GM21390 (cell line): ENCODE results near the gene MRPS6.

Experiments
- ATAC-seq: cut with Tn5 transposase; IDR thresholded peaks from one replicate; pipeline ENCODE4 v1.9.1; 2021; ENCODE audit not compliant: unreplicated experiment

MRPS6 gene

DNA sequence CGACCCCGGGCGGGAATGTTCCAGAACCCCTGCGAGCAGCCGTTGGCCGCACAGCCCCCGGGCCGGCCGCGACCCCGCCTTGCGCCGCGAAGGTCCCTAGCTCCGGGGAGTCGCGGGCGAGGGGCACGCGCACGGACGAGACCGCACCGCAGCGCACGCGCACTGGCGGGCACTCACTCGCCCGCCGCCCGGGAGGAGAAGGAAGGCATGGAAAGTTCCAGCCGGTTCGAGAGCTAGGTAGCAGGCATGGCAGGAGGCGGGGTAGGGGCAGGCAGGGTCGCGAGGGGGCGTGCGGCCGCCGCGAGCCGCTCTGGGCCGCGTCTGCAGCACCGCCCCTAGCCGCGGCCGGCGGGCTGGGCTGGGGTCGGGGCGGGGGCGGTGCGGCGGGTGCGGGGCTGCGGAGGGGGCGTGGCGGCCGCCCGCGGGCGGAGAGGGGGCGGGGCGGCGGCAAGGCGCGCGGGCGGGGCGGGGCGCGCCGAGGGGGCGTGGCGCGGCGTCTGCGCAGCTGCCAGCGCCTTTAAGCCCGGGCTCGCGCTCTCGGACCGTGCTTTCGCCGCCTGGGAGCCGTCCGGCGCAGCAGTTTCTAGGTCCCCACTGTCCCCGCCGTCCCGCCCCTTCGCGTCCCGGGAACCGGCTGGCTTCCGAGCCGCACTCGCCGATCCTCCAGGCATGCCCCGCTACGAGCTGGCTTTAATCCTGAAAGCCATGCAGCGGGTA lies at the start of gene MRPS6, which contains the start of gene SLC5A3:
MRPS6 (plus strand) TSS at position 547 of the 717 bp plus-strand sequence; CDS start at position 670, 123 bp downstream.
SLC5A3 (plus strand) TSS at position 547 of the 717 bp plus-strand sequence. CDS start 21,621 bp downstream, outside the sequence.
- ATAC-seq, result peak; percentile 74

DNA sequence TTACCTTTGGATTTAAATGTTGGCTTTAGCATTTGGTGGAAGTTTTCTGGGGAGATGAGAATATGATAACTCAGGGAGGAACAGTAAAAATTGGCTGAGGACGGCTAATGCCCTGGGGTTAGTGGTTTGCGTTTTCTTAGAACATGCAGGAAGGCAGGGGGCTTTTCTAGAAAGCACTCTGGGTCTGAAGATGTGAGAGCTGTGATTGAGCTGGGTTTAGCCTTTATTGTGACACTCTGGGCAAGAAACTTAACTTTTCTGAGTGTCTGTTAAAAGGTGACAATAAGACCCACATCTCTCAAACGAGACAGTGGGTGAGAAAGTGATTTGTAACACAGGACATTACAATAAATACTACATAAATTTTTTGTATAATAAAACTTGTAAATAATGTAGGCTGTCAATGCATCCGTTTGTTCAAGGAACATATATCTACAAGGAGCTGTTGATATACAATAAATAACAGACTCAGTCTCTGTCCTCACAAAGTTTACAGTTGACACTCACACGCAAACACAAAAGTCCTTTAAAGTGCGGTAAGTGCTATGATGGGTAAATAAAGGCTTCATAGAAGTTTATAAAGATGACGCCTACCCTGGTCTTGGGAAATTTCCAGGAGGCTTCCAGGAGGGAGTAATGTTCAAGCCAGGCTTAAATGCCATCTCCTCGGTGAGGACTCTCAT lies 49.5 kb upstream of the MRPS6 start:
- no peak for ATAC-seq

DNA sequence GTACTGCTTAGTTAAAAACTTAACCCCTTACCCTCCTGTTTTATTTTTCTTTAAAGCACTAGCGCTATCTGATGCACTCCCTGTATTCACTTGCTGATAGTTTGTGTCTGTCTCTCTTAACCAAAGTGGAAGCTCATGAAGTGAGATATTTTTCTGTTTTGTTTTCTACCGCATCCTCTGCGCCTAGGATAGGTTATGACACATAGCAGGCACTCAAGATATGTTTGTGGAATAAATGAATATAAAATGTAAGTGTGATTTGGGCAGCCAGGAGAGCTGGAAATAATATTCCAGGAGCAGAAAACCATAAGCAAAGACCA lies 49.0 kb upstream of the MRPS6 start:
- ATAC-seq, result no peak

DNA sequence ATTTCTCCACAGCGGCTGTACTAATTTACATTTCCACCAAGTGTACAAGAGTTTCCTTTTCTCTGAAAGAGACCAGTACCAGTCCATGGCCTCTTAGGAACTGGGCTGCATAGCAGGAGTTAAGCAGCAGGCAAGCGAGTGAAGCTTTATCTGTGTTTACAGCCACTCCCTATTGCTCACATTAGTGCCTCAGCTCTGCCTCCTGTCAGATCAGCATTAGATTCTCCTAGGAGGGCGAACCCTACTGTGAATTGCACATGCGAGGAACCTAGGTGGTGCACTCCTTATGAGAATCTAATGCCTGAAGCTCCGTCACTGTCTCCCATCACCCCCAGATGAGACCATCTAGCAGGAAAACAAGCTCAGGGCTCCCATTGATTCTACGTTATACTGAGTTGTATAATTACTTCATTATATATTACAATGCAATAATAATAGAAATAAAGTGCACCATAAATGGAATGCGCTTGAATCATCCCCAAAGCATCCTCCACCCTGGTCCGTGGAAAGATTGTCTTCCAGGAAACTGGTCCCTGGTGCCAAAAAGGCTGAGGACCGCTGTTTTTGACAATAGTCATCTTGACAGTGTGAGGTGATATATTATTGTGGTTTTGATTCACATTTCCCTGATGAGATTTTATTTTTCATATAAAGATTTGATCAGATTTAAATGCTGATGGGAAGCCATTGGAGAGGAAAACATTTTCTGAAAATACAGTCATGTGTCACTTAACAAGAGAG lies 45.5 kb upstream of the MRPS6 start:
- ATAC-seq, result no peak

DNA sequence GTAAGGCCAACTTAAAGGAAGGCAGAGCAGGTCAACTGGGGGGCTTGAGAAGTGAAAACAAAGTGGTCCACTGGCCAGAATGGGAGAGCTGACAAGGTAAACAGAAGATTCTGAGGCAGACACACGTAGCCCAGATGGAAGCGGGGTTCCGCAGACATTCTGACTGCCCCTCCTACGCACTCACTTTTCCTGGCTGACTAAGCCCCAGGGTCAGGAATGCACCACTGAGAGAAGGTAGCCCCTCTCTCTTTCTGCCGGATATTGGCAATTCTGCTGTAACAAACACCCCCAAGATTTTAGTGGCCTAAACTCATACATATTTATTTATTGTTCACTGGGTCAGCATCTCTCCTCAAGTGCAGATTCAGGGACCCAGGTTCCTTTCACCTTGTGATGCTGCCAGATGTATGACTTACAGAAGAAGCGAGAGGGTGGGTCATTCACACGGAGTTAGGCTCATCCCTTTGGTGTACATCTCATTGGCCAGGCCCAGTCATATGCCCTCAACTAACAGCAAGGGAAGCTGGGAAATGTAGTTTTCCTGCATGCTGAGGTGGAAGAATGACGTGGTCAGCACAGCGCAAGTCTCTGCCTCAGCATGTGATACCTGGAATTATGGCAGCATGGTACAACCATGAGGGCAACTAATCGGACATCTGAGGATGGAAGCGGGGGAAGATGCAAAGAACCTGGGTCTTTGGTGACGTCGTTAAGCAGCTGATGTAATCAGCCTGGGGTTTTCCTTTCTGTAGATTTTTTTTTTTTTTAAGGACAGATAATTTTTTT lies 43.4 kb upstream of the MRPS6 start:
- ATAC-seq, result no peak

DNA sequence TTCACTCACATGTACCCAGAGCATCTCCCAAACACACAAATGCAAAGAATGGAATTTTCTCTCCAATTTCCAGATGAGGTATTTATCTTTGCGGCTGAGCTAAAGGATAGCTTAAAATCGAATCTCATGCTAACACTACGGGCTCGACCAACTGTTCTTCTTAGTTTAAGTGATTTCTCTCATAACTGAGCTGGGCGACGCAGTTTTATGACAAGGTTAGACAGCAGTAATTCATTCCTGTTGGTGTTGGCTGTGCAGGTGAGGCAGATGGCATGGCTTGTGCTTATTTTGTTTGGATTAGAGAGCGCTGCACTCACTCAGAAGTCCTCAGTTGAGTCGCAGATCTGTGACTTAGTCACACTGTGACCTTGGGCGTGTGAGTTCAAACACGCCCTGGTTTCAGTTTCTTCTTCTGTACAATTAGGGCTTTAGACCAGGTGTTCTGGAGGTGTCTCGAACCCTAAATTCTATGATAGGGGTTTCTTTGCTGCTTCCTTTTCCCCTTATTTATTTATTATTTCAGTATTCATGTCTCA lies 41.5 kb upstream of the MRPS6 start:
- no peak for ATAC-seq

DNA sequence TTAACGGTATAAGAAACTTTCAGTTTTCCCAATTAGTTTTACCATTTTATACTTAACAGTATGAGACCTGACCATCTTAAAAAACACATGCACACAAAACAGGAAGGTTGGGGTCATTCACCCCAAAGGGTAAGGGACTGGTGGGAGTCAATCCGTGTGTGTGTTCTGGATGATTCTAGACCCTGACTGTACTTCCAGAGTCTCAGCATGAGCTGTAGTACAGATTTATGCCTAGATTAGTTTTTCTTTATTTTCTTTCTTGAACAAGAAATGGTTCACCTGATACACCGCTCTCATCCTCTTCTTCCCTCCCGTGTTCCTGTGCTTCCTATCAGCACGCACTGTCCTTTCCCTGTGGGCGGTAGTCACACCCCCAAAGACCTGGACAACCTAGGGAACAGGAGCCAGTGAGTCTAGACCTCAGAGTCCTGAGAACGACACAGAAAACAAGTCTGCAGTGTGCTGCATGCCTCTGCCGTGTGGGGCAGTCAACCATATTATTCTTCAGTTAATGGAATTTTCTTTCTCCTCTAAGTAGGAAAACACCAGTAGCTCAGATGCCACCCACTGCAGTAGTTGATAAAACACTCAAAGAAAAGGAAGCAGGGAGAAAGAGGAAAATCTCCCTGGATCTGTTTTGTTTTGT lies 38.9 kb upstream of the MRPS6 start:
- ATAC-seq, result no peak

DNA sequence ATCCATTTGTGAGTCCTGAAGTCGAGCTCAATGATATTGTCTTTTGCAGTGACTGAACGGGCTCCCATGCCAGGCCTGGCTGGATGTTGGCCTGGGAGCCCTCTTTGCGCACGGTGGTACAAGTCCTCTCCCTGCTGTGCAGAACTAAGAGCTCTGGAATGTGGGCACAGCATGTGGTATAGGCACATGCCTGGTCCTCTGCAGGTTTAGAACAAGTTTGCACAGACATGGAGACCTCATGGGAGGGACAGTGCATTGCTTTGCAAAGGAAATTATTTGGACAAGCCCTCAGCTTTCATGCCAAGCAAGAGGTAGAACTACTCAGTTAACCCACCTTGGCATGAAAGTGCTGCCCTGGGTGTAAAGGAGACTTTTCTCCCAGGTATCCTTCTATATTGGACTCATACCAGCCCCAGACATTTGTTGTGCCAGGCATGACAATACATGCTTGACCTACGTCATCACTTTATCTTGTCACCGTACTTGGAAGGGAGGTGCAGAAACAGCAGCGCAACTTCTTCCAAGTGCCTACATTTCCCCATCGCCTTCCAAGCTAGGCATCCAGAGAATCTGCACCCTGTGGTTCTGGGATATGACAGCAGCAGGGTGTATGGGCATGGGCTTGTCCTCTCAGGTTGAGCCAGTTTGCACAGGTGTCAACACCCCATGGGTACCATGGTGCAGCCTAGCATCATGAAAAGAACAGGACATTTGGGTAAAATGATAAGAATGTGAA lies 37.6 kb upstream of the MRPS6 start:
- ATAC-seq, result no peak

DNA sequence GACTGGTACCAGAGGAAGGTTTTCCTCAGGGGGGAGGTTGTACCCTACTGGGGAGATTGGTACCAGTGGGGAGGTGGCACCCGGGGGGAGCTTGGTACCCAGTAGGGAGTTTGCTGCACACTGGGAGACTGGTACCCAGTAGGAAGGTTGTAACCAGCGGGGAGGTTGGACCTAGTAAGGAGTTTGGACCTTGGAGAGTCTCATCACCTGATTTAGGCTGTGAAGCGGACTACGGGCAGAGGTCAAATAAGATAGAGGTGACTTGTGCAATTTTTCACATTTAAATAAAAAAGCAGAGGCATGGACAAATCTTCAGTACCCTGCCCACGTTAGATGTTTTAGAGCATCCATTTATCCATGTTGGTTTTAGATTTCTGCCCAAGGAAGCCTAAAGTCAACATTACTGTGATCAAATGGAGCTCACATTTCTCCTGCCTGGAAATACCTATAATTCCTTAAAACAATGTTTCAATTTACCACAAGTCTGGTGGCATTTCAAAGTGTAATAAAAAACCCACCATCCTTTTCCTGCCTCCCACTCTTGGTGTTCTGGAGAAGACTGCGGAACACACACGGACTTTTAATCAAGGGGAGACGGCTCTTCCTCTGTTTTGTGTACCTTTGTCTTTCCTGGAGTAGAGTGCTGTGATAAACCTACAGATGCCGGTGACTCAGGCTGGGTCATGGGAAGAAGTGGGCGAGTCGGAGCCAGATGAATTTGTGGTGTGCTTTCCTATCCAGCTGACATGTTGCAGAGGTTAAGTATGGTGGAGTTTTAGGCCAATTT lies 36.2 kb upstream of the MRPS6 start:
- no peak for ATAC-seq

DNA sequence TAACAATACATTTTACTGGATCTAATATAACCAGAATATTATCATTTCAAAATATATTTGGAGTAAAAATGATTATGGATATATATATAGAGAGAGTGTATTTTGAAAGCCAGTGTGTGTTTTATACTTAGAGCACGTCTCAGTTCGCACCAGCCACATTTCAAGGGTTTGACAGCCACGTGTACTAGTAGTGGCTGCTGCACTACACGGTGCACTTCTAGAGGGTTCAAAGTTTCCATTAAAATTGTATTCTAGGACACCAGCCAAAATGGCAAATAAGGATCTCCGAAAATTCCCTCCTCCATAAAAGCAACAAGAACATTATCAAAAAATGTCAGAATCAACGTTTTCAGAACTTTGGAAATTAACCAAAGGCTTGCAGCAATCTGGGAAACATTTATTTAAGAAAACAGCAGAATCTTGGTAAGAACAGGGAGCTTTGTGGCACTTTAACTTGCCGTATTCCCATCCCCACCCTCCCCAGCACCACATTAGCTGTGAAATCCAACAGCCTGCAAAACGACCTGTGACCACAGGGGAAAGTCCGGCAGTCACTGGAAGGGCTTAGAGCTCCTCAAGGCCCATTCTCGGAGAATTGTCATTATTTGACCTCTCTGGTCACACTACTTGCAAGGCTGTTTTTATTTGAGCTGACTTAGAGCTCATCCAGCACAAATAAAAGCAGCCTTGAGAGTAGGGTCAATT lies 33.5 kb upstream of the MRPS6 start:
- ATAC-seq, result no peak

DNA sequence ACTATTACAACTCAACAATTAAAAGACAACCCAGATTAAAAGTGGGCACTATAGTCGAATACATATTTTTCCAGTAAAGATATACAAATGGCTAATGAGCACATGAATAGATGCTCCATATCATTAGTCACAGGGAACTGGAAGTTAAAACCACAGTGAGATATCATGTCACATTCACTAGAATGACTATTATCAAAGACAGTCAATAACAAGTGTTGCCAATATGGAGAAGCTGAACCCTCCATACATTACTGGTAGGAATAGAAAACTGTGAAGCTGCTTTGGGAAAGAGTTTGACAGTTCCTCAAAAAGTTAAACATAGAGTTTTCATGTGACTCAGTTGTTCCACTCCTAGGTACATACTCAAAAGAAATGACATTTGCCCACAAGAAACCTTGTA lies 30.6 kb upstream of the MRPS6 start:
- no peak for ATAC-seq

DNA sequence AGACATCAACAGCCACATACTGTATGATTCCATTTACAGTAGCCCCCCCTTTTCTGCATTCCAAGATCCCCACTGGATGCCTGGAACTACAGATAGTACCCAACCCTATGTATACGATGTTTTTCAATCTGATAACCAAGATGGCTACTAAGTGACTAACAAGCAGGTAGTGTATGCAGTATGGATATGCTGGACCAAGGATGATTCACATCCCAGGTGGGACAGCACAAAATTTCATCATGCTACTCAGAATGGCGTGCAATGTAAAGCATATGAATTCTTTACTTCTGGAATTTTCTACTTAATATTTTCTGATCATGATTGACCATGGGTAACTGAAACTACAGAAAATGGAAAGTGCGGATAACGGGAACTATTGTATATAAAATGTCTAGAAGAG lies 30.0 kb upstream of the MRPS6 start:
- ATAC-seq, result no peak

DNA sequence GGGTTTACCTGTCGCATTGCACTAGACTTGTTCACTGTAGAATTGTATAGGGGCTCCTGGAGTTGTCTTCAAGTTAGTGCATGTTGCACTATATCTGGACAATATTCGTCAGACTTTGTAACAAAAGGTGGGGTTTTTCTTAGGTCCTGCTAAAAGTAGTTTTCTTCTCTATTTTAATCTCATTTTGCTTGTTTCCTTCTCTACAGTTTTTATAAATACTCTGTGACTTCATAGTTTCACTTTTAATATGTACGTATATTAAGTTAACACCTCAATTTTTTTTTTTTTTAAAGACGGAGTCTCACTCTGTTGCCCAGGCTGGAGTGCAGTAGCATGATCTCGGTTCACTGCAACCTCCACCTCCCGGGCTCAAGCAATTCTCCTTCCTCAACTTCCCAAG lies 26.5 kb upstream of the MRPS6 start:
- ATAC-seq, result no peak

DNA sequence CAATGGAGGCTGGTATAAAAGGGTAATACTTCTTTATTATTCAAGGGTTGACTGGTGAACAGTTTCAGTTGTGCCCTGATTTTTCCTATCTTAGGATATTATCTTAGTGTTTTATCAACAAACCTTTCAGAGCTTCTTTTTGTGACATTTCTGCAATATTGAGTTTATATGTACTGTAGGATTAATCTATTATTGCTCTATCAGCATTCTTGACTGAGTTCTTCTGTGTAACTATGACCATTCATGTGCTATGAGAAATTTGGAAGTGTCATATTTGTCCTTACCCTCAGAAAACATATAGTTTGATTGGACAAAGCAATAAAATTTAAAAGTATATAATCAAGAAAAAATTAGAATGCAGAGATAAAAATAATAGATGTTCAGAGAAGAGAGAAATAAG lies 25.5 kb upstream of the MRPS6 start:
- no peak for ATAC-seq

DNA sequence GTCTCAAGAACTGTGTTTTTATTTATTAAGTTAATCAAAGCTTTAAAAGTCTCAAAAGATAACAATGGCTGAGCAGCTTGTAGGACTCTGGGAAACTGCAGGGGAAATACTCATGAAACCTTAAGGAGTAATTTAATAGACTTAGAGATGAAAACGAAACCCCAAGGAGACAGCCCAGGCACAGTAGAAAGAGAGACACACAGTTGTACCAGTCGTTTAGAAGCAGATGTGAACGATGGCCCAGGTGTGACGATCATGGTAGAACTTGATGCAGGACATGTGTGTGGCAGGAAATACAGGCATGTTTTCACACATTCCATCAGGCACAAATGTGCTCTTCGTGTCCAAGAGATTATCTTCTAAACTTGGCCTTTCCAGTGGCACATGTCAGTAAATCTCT lies 21.2 kb upstream of the MRPS6 start:
- ATAC-seq, result no peak

DNA sequence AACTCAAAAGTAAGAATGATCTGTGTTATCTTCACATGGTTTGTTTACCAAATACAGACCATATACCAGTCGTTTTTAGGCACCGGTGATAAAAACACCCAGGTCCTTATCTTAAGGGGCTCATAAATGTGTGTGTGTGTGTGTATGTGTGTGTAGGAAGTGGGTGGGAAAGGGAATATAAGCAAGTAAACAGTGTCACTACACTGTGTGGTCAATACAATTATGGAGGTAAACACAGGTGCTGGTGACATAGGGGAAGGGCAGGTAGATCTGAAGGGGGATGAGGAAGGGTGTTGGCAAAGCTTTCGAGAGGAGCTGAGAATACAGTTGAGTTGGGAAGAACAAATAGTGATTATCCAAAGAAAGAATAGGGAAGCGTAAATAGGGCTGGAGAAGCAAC lies 19.1 kb upstream of the MRPS6 start:
- no peak for ATAC-seq

DNA sequence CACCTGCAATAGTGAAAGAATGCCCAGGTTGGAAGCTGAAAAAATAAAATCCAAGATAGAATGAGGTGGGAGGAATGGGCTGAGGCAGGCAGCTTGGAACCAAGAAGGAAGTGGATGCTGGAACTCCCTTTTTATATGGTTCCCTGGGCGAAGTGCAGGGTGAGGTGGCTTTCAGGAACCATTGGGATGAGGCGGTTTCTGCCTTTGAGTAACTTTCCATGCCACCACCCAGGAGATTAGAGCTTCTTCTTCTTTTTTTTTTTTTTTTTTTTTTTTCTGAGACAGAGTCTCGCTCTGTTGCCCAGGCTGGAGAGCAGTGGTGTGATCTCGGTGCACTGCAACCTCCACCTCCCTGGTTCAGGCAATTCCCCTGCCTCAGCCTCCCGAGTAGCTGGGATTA lies 17.8 kb upstream of the MRPS6 start:
- ATAC-seq, result no peak

DNA sequence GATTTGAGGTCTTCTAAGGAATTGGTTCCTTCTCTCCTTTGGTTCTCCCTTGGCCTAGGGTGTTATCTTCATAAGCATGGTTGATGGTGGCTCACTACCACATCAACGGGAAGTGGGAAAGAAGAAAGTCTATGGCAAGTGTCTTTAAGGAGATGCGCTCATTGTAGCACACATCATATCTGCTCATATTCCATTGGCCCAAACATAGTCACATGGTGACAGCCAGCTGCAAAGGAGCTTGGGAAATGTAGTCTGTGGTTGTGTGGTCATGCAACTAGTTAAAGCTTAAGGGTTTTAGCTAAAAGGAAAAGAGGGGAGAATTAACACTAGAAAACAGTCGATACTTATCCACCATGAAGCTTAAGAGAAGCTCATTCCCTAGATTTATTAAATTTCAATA lies 11.4 kb upstream of the MRPS6 start:
- ATAC-seq, result no peak
